H9 (cell line): ENCODE results near the gene KRTAP10-8. TPM values are rescaled to one million over a fixed set of nuclear protein-coding genes. Genes with fewer than 3 reads are reported as not detected.

Experiments
- DNase-seq: peaks from one replicate; pipeline ENCODE4 v3.0.0-alpha.2; 2017
- H2AFZ ChIP-seq: one replicate; pipeline ENCODE4 v1.6.1; 2013; ENCODE audit warnings: mild to moderate bottlenecking, low read length, control low read depth, moderate library complexity
- H2AK5ac ChIP-seq: 2 replicates; pipeline ENCODE4 v1.6.1; 2013; ENCODE audit warnings: low read length, control low read depth, mixed read lengths; ENCODE audit not compliant: insufficient read length
- H2BK120ac ChIP-seq: one replicate; pipeline ENCODE4 v1.6.1; 2013; ENCODE audit warnings: low read depth, mild to moderate bottlenecking, low read length, control low read depth, inconsistent platforms; ENCODE audit not compliant: poor library complexity, severe bottlenecking
- H2BK12ac ChIP-seq: 2 replicates; pipeline ENCODE4 v1.6.1; 2013; ENCODE audit warnings: low read length, control low read depth, mixed read lengths, low read depth; ENCODE audit not compliant: insufficient read length
- H2BK15ac ChIP-seq: 2 replicates; pipeline ENCODE4 v1.6.1; 2013; ENCODE audit warnings: low read depth, low read length, control low read depth
- H2BK20ac ChIP-seq: one replicate; pipeline ENCODE4 v1.6.1; 2013; ENCODE audit warnings: low read depth, mild to moderate bottlenecking, low read length, control low read depth, inconsistent platforms; ENCODE audit not compliant: poor library complexity, severe bottlenecking
- H2BK5ac ChIP-seq: 2 replicates; pipeline ENCODE4 v1.6.1; 2013; ENCODE audit warnings: low read length, control low read depth, mixed read lengths; ENCODE audit not compliant: insufficient read length
- H3K14ac ChIP-seq: 2 replicates; pipeline ENCODE4 v1.6.1; 2013; ENCODE audit warnings: low read length, control low read depth; ENCODE audit not compliant: insufficient read depth
- H3K18ac ChIP-seq: 2 replicates; pipeline ENCODE4 v1.6.1; 2013; ENCODE audit warnings: low read depth, mild to moderate bottlenecking, mixed read lengths, low read length, control low read depth; ENCODE audit not compliant: insufficient read length
- H3K23ac ChIP-seq: 2 replicates; pipeline ENCODE4 v1.6.1; 2013; ENCODE audit warnings: low read length, control low read depth, mixed read lengths, low read depth; ENCODE audit not compliant: insufficient read length
- H3K23me2 ChIP-seq: 2 replicates; pipeline ENCODE4 v1.6.1; 2013; ENCODE audit warnings: low read depth, mild to moderate bottlenecking, mixed read lengths, low read length, control low read depth; ENCODE audit not compliant: insufficient read length, poor library complexity, severe bottlenecking
- H3K27ac ChIP-seq: 2 replicates; pipeline ENCODE4 v1.5.1; 2013; ENCODE audit warnings: low read length, control low read depth, mixed read lengths, low read depth; ENCODE audit not compliant: insufficient read length
- H3K27me3 ChIP-seq: 2 replicates; pipeline ENCODE4 v1.6.1; 2013; ENCODE audit warnings: low read length, control low read depth, inconsistent platforms; ENCODE audit not compliant: insufficient read depth
- H3K4ac ChIP-seq: 2 replicates; pipeline ENCODE4 v1.6.1; 2013; ENCODE audit warnings: low read depth, mild to moderate bottlenecking, control low read depth, inconsistent platforms, low read length, moderate library complexity
- H3K4me1 ChIP-seq: 2 replicates; pipeline ENCODE4 v1.6.1; 2013; ENCODE audit warnings: low read length, control low read depth, inconsistent platforms; ENCODE audit not compliant: insufficient read depth
- H3K4me2 ChIP-seq: 2 replicates; pipeline ENCODE4 v1.6.1; 2013; ENCODE audit warnings: low read length, control low read depth, mixed read lengths; ENCODE audit not compliant: insufficient read length, insufficient read depth
- H3K56ac ChIP-seq: 2 replicates; pipeline ENCODE4 v1.6.1; 2013; ENCODE audit warnings: low read depth, mild to moderate bottlenecking, mixed read lengths, low read length, control low read depth; ENCODE audit not compliant: insufficient read length
- H3K79me1 ChIP-seq: 2 replicates; pipeline ENCODE4 v1.6.1; 2013; ENCODE audit warnings: low read depth, mild to moderate bottlenecking, moderate library complexity, low read length, control low read depth, inconsistent platforms; ENCODE audit not compliant: insufficient read depth, poor library complexity, severe bottlenecking
- H3K79me2 ChIP-seq: 2 replicates; pipeline ENCODE4 v1.6.1; 2013; ENCODE audit warnings: low read length, control low read depth, inconsistent platforms; ENCODE audit not compliant: insufficient read depth
- H3K9ac ChIP-seq: 2 replicates; pipeline ENCODE4 v1.6.1; 2013; ENCODE audit warnings: low read length, control low read depth, mixed read lengths; ENCODE audit not compliant: insufficient read length; ENCODE audit errors: extremely low read depth
- H3K9me3 ChIP-seq: one replicate; pipeline ENCODE4 v1.6.1; 2013; ENCODE audit warnings: low read depth, low read length, inconsistent platforms; ENCODE audit not compliant: control insufficient read depth
- H3T11ph ChIP-seq: one replicate; pipeline ENCODE4 v1.6.1; 2013; ENCODE audit warnings: mild to moderate bottlenecking, low read length, control low read depth, inconsistent platforms
- H4K20me1 ChIP-seq: one replicate; pipeline ENCODE4 v1.6.1; 2013; ENCODE audit not compliant: control insufficient read depth, insufficient read length, insufficient read depth
- H4K5ac ChIP-seq: 2 replicates; pipeline ENCODE4 v1.6.1; 2013; ENCODE audit warnings: low read depth, mild to moderate bottlenecking, mixed read lengths, low read length, control low read depth; ENCODE audit not compliant: insufficient read length
- H4K8ac ChIP-seq: replicated peaks from 2 replicates; pipeline ENCODE4 v1.6.1; 2013; ENCODE audit warnings: low read length, control low read depth, mixed read lengths, low read depth; ENCODE audit not compliant: insufficient read length
- H4K91ac ChIP-seq: 2 replicates; pipeline ENCODE4 v1.6.1; 2013; ENCODE audit warnings: low read depth, mild to moderate bottlenecking, moderate library complexity, mixed read lengths, low read length, control low read depth; ENCODE audit not compliant: insufficient read length
- H3K27ac Mint-ChIP-seq, 3 experiments: 2 replicates in 2 of 3; 3 replicates in 1 of 3; pipeline ENCODE4 v1.8.0; 2020 to 2021; ENCODE audit warnings: mixed read lengths in 3 of 3, mild to moderate bottlenecking in 1 of 3, moderate library complexity in 1 of 3
- H3K27me3 Mint-ChIP-seq: 2 replicates; pipeline ENCODE4 v1.8.0; 2021; ENCODE audit warnings: low read depth, mild to moderate bottlenecking, moderate library complexity, mixed read lengths
- H3K36me3 Mint-ChIP-seq, 3 experiments: 2 replicates in 2 of 3; 3 replicates in 1 of 3; pipeline ENCODE4 v1.8.0; 2020 to 2021; ENCODE audit warnings: low read depth in 3 of 3, mixed read lengths in 3 of 3; ENCODE audit not compliant: insufficient read depth in 1 of 3
- H3K4me1 Mint-ChIP-seq, 2 experiments: 2 replicates each; pipeline ENCODE4 v1.8.0; 2020; ENCODE audit warnings: mixed read lengths in 2 of 2
- H3K4me3 Mint-ChIP-seq, 2 experiments: 2 replicates in 1 of 2; 3 replicates in 1 of 2; pipeline ENCODE4 v1.8.0; 2020 to 2021; ENCODE audit warnings: mild to moderate bottlenecking in 2 of 2, mixed read lengths in 2 of 2, moderate library complexity in 1 of 2
- H3K9me3 Mint-ChIP-seq, 2 experiments: 2 replicates in 1 of 2; 3 replicates in 1 of 2; pipeline ENCODE4 v1.8.0; 2020; ENCODE audit warnings: mild to moderate bottlenecking in 2 of 2, mixed read lengths in 2 of 2, moderate library complexity in 1 of 2
- CTCF ChIP-seq: fragments of 200-600 bp; sonication (generic); conservative IDR thresholded peaks from 3 replicates; pipeline ENCODE4 v1.8.0; 2021; ENCODE audit warnings: antibody characterized with exemption, mild to moderate bottlenecking
- WGBS: extraction: QIAGEN DNeasy Blood & Tissue Kit; methylation state at CpG from one replicate; pipeline ENCODE4 v1.1.7; 2013; ENCODE audit warnings: missing lambda C conversion rate, low lambda C conversion rate, mixed read lengths; ENCODE audit not compliant: insufficient read length; ENCODE audit errors: extremely low coverage; 5-methylcytosine and 5-hydroxymethylcytosine counted together
- total RNA-seq: library from RNA; stranded (reverse); gene quantifications from 2 replicates; pipeline ENCODE4 v1.2.1, GENCODE V29; 2021

KRTAP10-8 gene
- total RNA-seq, 1 experiment from 2014 or later = not detected

- no peak overlapping the region for H2BK12ac ChIP-seq
- no peak overlapping the region for H2BK5ac ChIP-seq
- WGBS = no CpG with 5 or more reads among the region's 4 CpGs
- no peak overlapping the region for H3K27ac Mint-ChIP-seq
- H3K9me3 Mint-ChIP-seq = peaks cover 33 to 38% of the 10 kb centered on the region in 2 experiments
- no peak overlapping the region for H4K8ac ChIP-seq
- H3K14ac ChIP-seq = no peak overlapping the region
- no peak overlapping the region for H3K4me2 ChIP-seq
- no peak overlapping the region for H3K23ac ChIP-seq
- no peaks in the 10 kb centered on the region for H3K27me3 ChIP-seq
- H3K23me2 ChIP-seq = no peaks in the 10 kb centered on the region
- no peak for DNase-seq
- H3K79me1 ChIP-seq = no peaks in the 10 kb centered on the region
- no peak overlapping the region for H2BK15ac ChIP-seq
- H3K79me2 ChIP-seq = no peaks in the 10 kb centered on the region
- no peak overlapping the region for H2AFZ ChIP-seq
- no peaks in the 10 kb centered on the region for H3K4me1 ChIP-seq
- no peak overlapping the region for H3K56ac ChIP-seq
- peaks cover 8 to 26% (median 21%) of the 10 kb centered on the region in 3 experiments for H3K36me3 Mint-ChIP-seq
- no peak for TF ChIP-seq CTCF
- no peak overlapping the region for H3K4ac ChIP-seq
- peaks cover 11 to 17% of the 10 kb centered on the region in 2 experiments for H3K4me1 Mint-ChIP-seq
- H3K27ac ChIP-seq = no peak overlapping the region
- no peak overlapping the region for H2AK5ac ChIP-seq
- peaks cover 9% of the 10 kb centered on the region for H3K9me3 ChIP-seq
- H3K4me3 Mint-ChIP-seq = no peak overlapping the region
- H3K9ac ChIP-seq = no peak overlapping the region
- H4K91ac ChIP-seq = no peak overlapping the region
- no peak overlapping the region for H2BK120ac ChIP-seq
- no peaks in the 10 kb centered on the region for H4K20me1 ChIP-seq
- H3T11ph ChIP-seq = no peak overlapping the region
- no peak overlapping the region for H4K5ac ChIP-seq
- H2BK20ac ChIP-seq = no peak overlapping the region
- peaks cover 9% of the 10 kb centered on the region for H3K27me3 Mint-ChIP-seq
- H3K18ac ChIP-seq = no peak overlapping the region
Measured at GRCh38 chr21:44611551-44611950, 328 bp upstream of the KRTAP10-8 start.
